SK-N-SH (cell line): Measurements from ENCODE around the gene SLC25A47. TPM values are rescaled to one million over a fixed set of nuclear protein-coding genes. Genes with fewer than 3 reads are reported as not detected.

ENCODE experiments used
- CTCF ChIA-PET: fragments of 300-600, 350-600 bp; formaldehyde crosslinking; extraction: SDS; loops from one replicate; lab custom pipeline; 2021; lab: Yijun Ruan, JAX
- POLR2A ChIA-PET: fragments of 350-600 bp; sonication (Branson Sonifier 250); formaldehyde crosslinking; extraction: SDS; loops from one replicate; lab custom pipeline; 2020; ENCODE audit warnings: antibody characterized with exemption, inconsistent platforms; lab: Yijun Ruan, JAX
- DNase-seq: peaks from one replicate; pipeline ENCODE4 v3.0.0; 2012
- H2AFZ ChIP-seq: fragments of 200-600 bp; sonication (generic); 2 replicates; pipeline ENCODE4 v1.8.1; 2016; ENCODE audit warnings: antibody characterized with exemption, mild to moderate bottlenecking, low read depth
- H3F3A ChIP-seq: fragments of 200-600 bp; sonication (generic); replicated peaks from 2 replicates; pipeline ENCODE3; 2016; ENCODE audit warnings: antibody characterized with exemption, mild to moderate bottlenecking; ENCODE audit not compliant: insufficient read depth
- H3K27ac ChIP-seq, 2 experiments: fragments of 200-500 bp in 1 of 2; fragments of 200-600 bp in 1 of 2; sonication (Bioruptor generic) in 1 of 2; sonication (generic), shearing (Covaris generic) in 1 of 2; 2 replicates each; pipeline versions ENCODE4 v1.5.1 to v1.6.1; 2014 to 2016; ENCODE audit warnings: low read depth in 2 of 2, inconsistent platforms in 1 of 2, low read length in 1 of 2, mild to moderate bottlenecking in 1 of 2, mixed read lengths in 1 of 2
- H3K27me3 ChIP-seq: fragments of 200-600 bp; sonication (generic), shearing (Covaris generic); 2 replicates; pipeline ENCODE4 v1.6.1; 2016; ENCODE audit warnings: mixed run types; ENCODE audit not compliant: insufficient read depth
- H3K36me3 ChIP-seq, 2 experiments: fragments of 200-500 bp in 1 of 2; fragments of 200-600 bp in 1 of 2; sonication (Bioruptor generic) in 1 of 2; sonication (generic) in 1 of 2; replicated peaks in 1 of 2; 2 replicates each; pipeline versions ENCODE3 to v1.5.1; 2014 to 2016; ENCODE audit warnings: low read length in 1 of 2, mild to moderate bottlenecking in 1 of 2; ENCODE audit not compliant: insufficient read depth in 2 of 2, control insufficient read depth in 1 of 2
- H3K4me1 ChIP-seq, 2 experiments: fragments of 200-500 bp in 1 of 2; fragments of 200-600 bp in 1 of 2; sonication (Bioruptor generic) in 1 of 2; sonication (generic), shearing (Covaris generic) in 1 of 2; 2 replicates each; pipeline versions ENCODE4 v1.5.1 to v1.6.1; 2014 to 2016; ENCODE audit warnings: low read depth in 1 of 2, low read length in 1 of 2, mixed run types in 1 of 2; ENCODE audit not compliant: insufficient read depth in 2 of 2, control insufficient read depth in 1 of 2
- H3K4me2 ChIP-seq: fragments of 200-600 bp; sonication (generic), shearing (Covaris generic); 2 replicates; pipeline ENCODE4 v1.6.1; 2017; ENCODE audit warnings: mixed run types
- H3K4me3 ChIP-seq, 2 experiments: fragments of 200-500 bp in 1 of 2; fragments of 200-600 bp in 1 of 2; sonication (Bioruptor generic) in 1 of 2; sonication (generic), shearing (Covaris generic) in 1 of 2; 2 replicates each; pipeline versions ENCODE4 v1.5.1 to v1.8.1; 2014 to 2016; ENCODE audit warnings: low read depth in 2 of 2, inconsistent platforms in 1 of 2, low read length in 1 of 2, mild to moderate bottlenecking in 1 of 2, mixed read lengths in 1 of 2, moderate library complexity in 1 of 2
- H3K79me2 ChIP-seq: fragments of 200-600 bp; sonication (generic); 2 replicates; pipeline ENCODE4 v1.8.1; 2017; ENCODE audit warnings: mild to moderate bottlenecking; ENCODE audit not compliant: insufficient read depth
- H3K9ac ChIP-seq: fragments of 200-600 bp; sonication (generic); 2 replicates; pipeline ENCODE4 v1.6.1; 2017; ENCODE audit warnings: mixed run types
- H3K9me2 ChIP-seq: fragments of 200-600 bp; sonication (generic); 2 replicates; pipeline ENCODE4 v1.6.1; 2017; ENCODE audit warnings: mixed run types
- H3K9me3 ChIP-seq: fragments of 200-600 bp; sonication (generic); 2 replicates; pipeline ENCODE4 v1.6.1; 2017; ENCODE audit warnings: mixed run types, mild to moderate bottlenecking, moderate library complexity
- H4K20me1 ChIP-seq: fragments of 200-600 bp; sonication (generic); 2 replicates; pipeline ENCODE4 v1.6.1; 2017; ENCODE audit warnings: mild to moderate bottlenecking, mixed run types; ENCODE audit not compliant: insufficient read depth
- CHD2 ChIP-seq: fragments of 150-350 bp; IDR thresholded peaks from 2 replicates; pipeline ENCODE4 v1.6.1; 2018; ENCODE audit warnings: low read length; ENCODE audit not compliant: partially characterized antibody
- CTCF ChIP-seq: fragments of 200-600 bp; sonication (generic); IDR thresholded peaks from 2 replicates; pipeline ENCODE4 v1.6.1; 2017; ENCODE audit warnings: antibody characterized with exemption, mild to moderate bottlenecking, moderate library complexity
- ELF1 ChIP-seq: IDR thresholded peaks from 2 replicates; pipeline ENCODE4 v1.4.0; 2012
- EZH2phosphoT487 ChIP-seq: fragments of 200-600 bp; sonication (generic); IDR thresholded peaks from 2 replicates; pipeline ENCODE4 v1.6.1; 2017; ENCODE audit warnings: low read depth, mixed run types, mild to moderate bottlenecking, antibody characterized with exemption, moderate library complexity, borderline replicate concordance
- FOXJ3 ChIP-seq: sonication (generic); formaldehyde crosslinking; IDR thresholded peaks from 2 replicates; pipeline ENCODE4 v1.5.1; 2020; ENCODE audit warnings: mild to moderate bottlenecking, missing genetic modification reagents
- FOXM1 ChIP-seq: IDR thresholded peaks from 2 replicates; pipeline ENCODE4 v1.4.0; 2012; ENCODE audit warnings: low read depth, mild to moderate bottlenecking
- JUND ChIP-seq: IDR thresholded peaks from 2 replicates; pipeline ENCODE4 v1.4.0; 2012
- RAD21 ChIP-seq: IDR thresholded peaks from 2 replicates; pipeline ENCODE4 v1.6.1; 2012; ENCODE audit warnings: mild to moderate bottlenecking, low read length
- RCOR1 ChIP-seq: fragments of 150-350 bp; IDR thresholded peaks from 2 replicates; pipeline ENCODE4 v1.6.1; 2017; ENCODE audit warnings: antibody characterized with exemption, low read length
- RXRA ChIP-seq: IDR thresholded peaks from 2 replicates; pipeline ENCODE4 v1.4.0; 2012; ENCODE audit warnings: low read depth, mild to moderate bottlenecking, borderline replicate concordance
- SMC3 ChIP-seq: IDR thresholded peaks from 2 replicates; pipeline ENCODE4 v1.6.1; 2012; ENCODE audit warnings: low read depth, low read length, improper control_type of control experiment
- TAF1 ChIP-seq: IDR thresholded peaks from 2 replicates; pipeline ENCODE4 v1.6.1; 2012; ENCODE audit warnings: low read depth, mild to moderate bottlenecking, low read length, moderate library complexity, borderline replicate concordance
- TEAD4 ChIP-seq: IDR thresholded peaks from 2 replicates; pipeline ENCODE4 v1.4.0; 2012; ENCODE audit warnings: mild to moderate bottlenecking, borderline replicate concordance; ENCODE audit not compliant: insufficient read depth
- USF1 ChIP-seq: IDR thresholded peaks from 2 replicates; pipeline ENCODE4 v1.4.0; 2012; ENCODE audit warnings: low read depth, borderline replicate concordance
- whole genome bisulfite sequencing: methylation state at CpG from one replicate; pipeline ENCODE4 v1.1.6; 2017; ENCODE audit warnings: low lambda C conversion rate; 5-methylcytosine and 5-hydroxymethylcytosine counted together
- polyA plus RNA-seq, 3 experiments: library from polyadenylated mRNA; depleted of rRNA; stranded (reverse); fragments of >200 nt; gene quantifications; 2 replicates each; pipeline ENCODE4 v1.2.3, GENCODE V29; 2012

Gene SLC25A47
- polyA plus RNA-seq, 1 of the 3 experiments (the other 2 are of a cell fraction): not detected

GRCh38 chr14:100346306-100347091 lies 23.4 kb downstream of the SLC25A47 start:
- no peaks in the 10 kb centered on the region for H3K9me3 ChIP-seq
- no peaks in the 10 kb centered on the region for H3K9me2 ChIP-seq
- ChIA-PET CTCF (interaction anchor here (0.7 to 1.1 kb wide), 2 partner anchors 15 to 60 kb away, joined by 4 read pairs; no protein-coding TSS in a partner anchor), POLR2A (no interaction called here)
- H3F3A ChIP-seq: peaks cover 3% of the 10 kb centered on the region
- DNase-seq: no peak
- no peak for TF ChIP-seq CHD2
- TF ChIP-seq RAD21: no peak
- TF ChIP-seq JUND: no peak
- no peak for TF ChIP-seq RXRA
- no peak for TF ChIP-seq SMC3
- no peak for TF ChIP-seq FOXJ3
- TF ChIP-seq RCOR1: no peak
- H3K36me3 ChIP-seq: peaks cover 9 to 52% of the 10 kb centered on the region in 2 experiments
- no peaks in the 10 kb centered on the region for H4K20me1 ChIP-seq
- H3K4me1 ChIP-seq: peaks cover 3 to 5% of the 10 kb centered on the region in 2 experiments; a peak in 2 of 4 replicates
- H2AFZ ChIP-seq: no peak overlapping the region
- no peak overlapping the region for H3K9ac ChIP-seq
- no peaks in the 10 kb centered on the region for H3K27me3 ChIP-seq
- no peak overlapping the region for H3K4me3 ChIP-seq
- H3K4me2 ChIP-seq: no peak overlapping the region
- no peaks in the 10 kb centered on the region for H3K79me2 ChIP-seq
- no peak overlapping the region for H3K27ac ChIP-seq
- WGBS: 95% methylated on average over 12 of the region's 12 CpGs

- Histone ChIP-seq H4K20me1 (no peaks in the 10 kb centered on the region), H3K36me3 (peaks cover 20 to 52% of the 10 kb centered on the region in 2 experiments), H3K4me3 (no peak overlapping the region), H3K79me2 (no peaks in the 10 kb centered on the region), H3K27me3 (no peaks in the 10 kb centered on the region), H3K9me3 (no peaks in the 10 kb centered on the region), H3F3A (no peaks in the 10 kb centered on the region), H3K9ac (no peak overlapping the region), H3K27ac (no peak overlapping the region), H3K9me2 (no peaks in the 10 kb centered on the region), H3K4me2 (no peak overlapping the region), H2AFZ (no peak overlapping the region), H3K4me1 (peaks cover 0 to 3% of the 10 kb centered on the region in 2 experiments; a peak in 1 of 4 replicates)
- no peak for DNase-seq
- no peak for TF ChIP-seq JUND
- no peak for TF ChIP-seq EZH2phosphoT487
- no peak for TF ChIP-seq FOXM1
- no peak for TF ChIP-seq CTCF
- TF ChIP-seq CHD2: no peak
- no peak for TF ChIP-seq USF1
- no peak for TF ChIP-seq RCOR1
- no peak for TF ChIP-seq TEAD4
- no peak for TF ChIP-seq TAF1
- TF ChIP-seq ELF1: no peak
- ChIA-PET POLR2A (no interaction called here), CTCF (no interaction called here)
- 97% methylated on average over 9 of the region's 12 CpGs for WGBS
Observed at GRCh38 chr14:100348253-100348729, 25.2 kb downstream of the SLC25A47 start.
